ENCODE data around the gene LITAFD.

Gene LITAFD

DNA sequence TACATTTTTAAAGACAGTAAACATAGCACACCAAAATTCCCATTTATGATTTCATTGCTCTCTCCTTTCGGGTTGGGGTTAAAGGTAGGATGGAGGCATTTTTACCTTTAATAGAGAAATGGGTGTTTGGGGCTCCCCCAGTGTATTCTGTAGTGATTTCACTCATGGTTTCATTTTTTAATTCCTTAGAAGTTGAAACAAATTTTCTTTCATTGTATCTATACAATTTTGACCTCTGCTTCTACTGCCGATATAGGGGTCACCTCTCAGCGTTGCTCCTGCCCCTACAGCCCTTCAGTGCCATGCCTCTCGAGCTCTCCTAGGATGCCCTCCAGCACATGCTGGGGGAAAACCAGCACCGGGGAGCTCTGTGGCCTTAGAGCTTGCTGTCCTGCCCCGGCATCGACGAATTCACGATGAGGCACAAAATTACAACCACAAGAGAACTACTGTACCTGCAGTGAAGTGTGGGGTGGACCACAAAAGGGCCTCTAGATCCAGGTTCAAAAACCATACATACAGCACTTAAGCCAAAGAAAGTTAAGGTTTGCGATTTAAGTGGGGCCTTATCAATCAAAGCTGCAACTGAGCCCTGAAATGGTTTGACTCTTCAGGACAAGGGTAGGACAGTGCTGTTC, 39.3 kb downstream of the LITAFD start:
- DNase-seq (ENCODE audit: low spot score) (no peak), ATAC-seq (ENCODE audit: low read depth) (no peak)
- H3K36me3 ChIP-seq (ENCODE audit: low read depth): peaks cover 89% of the 10 kb centered on the region
- H3K4me1 ChIP-seq (ENCODE audit: insufficient read depth, poor library complexity, severe bottlenecking): no peaks in the 10 kb centered on the region
- H3K27ac ChIP-seq (ENCODE audit: poor library complexity, severe bottlenecking): no peak overlapping the region
- H3K27me3 ChIP-seq (ENCODE audit: insufficient read depth, poor library complexity, severe bottlenecking): no peaks in the 10 kb centered on the region
- no peak overlapping the region for H3K4me3 ChIP-seq (ENCODE audit: severe bottlenecking)
- TF ChIP-seq, protein P1, sequence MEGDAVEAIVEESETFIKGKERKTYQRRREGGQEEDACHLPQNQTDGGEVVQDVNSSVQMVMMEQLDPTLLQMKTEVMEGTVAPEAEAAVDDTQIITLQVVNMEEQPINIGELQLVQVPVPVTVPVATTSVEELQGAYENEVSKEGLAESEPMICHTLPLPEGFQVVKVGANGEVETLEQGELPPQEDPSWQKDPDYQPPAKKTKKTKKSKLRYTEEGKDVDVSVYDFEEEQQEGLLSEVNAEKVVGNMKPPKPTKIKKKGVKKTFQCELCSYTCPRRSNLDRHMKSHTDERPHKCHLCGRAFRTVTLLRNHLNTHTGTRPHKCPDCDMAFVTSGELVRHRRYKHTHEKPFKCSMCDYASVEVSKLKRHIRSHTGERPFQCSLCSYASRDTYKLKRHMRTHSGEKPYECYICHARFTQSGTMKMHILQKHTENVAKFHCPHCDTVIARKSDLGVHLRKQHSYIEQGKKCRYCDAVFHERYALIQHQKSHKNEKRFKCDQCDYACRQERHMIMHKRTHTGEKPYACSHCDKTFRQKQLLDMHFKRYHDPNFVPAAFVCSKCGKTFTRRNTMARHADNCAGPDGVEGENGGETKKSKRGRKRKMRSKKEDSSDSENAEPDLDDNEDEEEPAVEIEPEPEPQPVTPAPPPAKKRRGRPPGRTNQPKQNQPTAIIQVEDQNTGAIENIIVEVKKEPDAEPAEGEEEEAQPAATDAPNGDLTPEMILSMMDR (IDR thresholded peaks at IDR 0.05; ENCODE audit: poor library complexity, severe bottlenecking): no peak
- no peaks in the 10 kb centered on the region for H3K9me3 ChIP-seq (ENCODE audit: severe bottlenecking)

DNA sequence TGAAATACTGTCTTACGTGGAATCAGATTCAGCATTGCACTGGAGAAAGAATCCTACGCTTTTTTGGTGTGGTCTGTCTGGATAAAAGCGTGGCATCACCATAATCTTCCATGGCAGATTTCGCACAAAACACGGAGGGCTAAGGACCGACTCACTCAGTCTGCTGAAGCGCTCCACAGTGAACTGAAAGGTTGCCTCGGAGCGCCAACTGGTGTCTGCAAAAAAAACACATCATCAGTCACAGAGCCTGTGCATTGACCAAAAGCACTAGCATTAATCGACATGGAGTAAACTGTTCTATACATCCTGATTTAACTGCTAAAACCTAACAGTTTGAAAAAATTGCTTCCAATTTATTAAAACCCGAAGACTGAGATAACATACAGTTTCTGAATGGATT, 41.0 kb downstream of the LITAFD start:
- no peak for ATAC-seq (ENCODE audit: low read depth)
- Histone ChIP-seq H3K27ac (ENCODE audit: poor library complexity, severe bottlenecking) (no peak overlapping the region), H3K4me1 (ENCODE audit: insufficient read depth, poor library complexity, severe bottlenecking) (no peaks in the 10 kb centered on the region), H3K4me3 (ENCODE audit: severe bottlenecking) (no peak overlapping the region), H3K36me3 (ENCODE audit: low read depth) (peaks cover 77% of the 10 kb centered on the region), H3K27me3 (ENCODE audit: insufficient read depth, poor library complexity, severe bottlenecking) (no peaks in the 10 kb centered on the region), H3K9me3 (ENCODE audit: severe bottlenecking) (no peaks in the 10 kb centered on the region)
- TF ChIP-seq, protein P1 (IDR thresholded peaks at IDR 0.05; ENCODE audit: poor library complexity, severe bottlenecking): no peak
- no peak for DNase-seq (ENCODE audit: low spot score)

DNA sequence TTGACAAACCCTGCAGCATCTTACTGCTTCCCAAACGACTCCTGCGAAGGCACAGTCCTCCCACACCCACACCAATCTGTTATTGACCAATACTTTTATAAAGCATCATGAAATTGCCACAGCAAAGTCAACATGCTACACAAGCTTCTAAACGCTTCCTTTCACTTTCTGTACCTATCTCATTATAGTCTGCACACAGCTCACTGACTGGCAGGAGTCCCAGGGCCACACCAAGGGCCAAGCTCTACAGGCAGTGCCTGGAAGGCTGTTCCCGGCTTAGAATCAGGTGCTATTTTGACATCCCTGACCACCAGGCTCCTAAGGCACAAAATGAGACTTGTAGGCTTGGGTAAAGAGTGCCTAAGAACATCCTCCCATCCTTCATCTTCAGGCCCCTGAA, 42.1 kb downstream of the LITAFD start:
- Histone ChIP-seq H3K9me3 (ENCODE audit: severe bottlenecking) (no peaks in the 10 kb centered on the region), H3K4me3 (ENCODE audit: severe bottlenecking) (no peak overlapping the region), H3K27me3 (ENCODE audit: insufficient read depth, poor library complexity, severe bottlenecking) (no peaks in the 10 kb centered on the region), H3K27ac (ENCODE audit: poor library complexity, severe bottlenecking) (no peak overlapping the region), H3K36me3 (ENCODE audit: low read depth) (peaks cover 74% of the 10 kb centered on the region), H3K4me1 (ENCODE audit: insufficient read depth, poor library complexity, severe bottlenecking) (no peaks in the 10 kb centered on the region)
- TF ChIP-seq, protein P1 (IDR thresholded peaks at IDR 0.05; ENCODE audit: poor library complexity, severe bottlenecking): no peak
- DNase-seq (ENCODE audit: low spot score): no peak
- ATAC-seq (ENCODE audit: low read depth): no peak

- ATAC-seq (ENCODE audit: low read depth): no peak
These were observed 43.3 kb downstream of the LITAFD start for GRCh38 chr16:8925455-8925854.

GRCh38 chr16:8926827-8927226, 44.7 kb downstream of the LITAFD start:
- TF ChIP-seq, protein P1 (IDR thresholded peaks at IDR 0.05; ENCODE audit: poor library complexity, severe bottlenecking): no peak
- Histone ChIP-seq H3K4me1 (ENCODE audit: insufficient read depth, poor library complexity, severe bottlenecking) (no peaks in the 10 kb centered on the region), H3K27ac (ENCODE audit: poor library complexity, severe bottlenecking) (no peak overlapping the region), H3K9me3 (ENCODE audit: severe bottlenecking) (no peaks in the 10 kb centered on the region), H3K36me3 (ENCODE audit: low read depth) (peaks cover 61% of the 10 kb centered on the region), H3K27me3 (ENCODE audit: insufficient read depth, poor library complexity, severe bottlenecking) (no peaks in the 10 kb centered on the region), H3K4me3 (ENCODE audit: severe bottlenecking) (no peak overlapping the region)
- DNase-seq (ENCODE audit: low spot score) (no peak), ATAC-seq (ENCODE audit: low read depth) (no peak)

More at GRCh38 chr16:8925455-8925854, 43.3 kb downstream of the LITAFD start:
- no peaks in the 10 kb centered on the region for H3K4me1 ChIP-seq (ENCODE audit: insufficient read depth, poor library complexity, severe bottlenecking)
- TF ChIP-seq, protein P1 (IDR thresholded peaks at IDR 0.05; ENCODE audit: poor library complexity, severe bottlenecking): no peak
- H3K4me3 ChIP-seq (ENCODE audit: severe bottlenecking): no peak overlapping the region
- H3K27me3 ChIP-seq (ENCODE audit: insufficient read depth, poor library complexity, severe bottlenecking): no peaks in the 10 kb centered on the region
- H3K9me3 ChIP-seq (ENCODE audit: severe bottlenecking): no peaks in the 10 kb centered on the region
- no peak overlapping the region for H3K27ac ChIP-seq (ENCODE audit: poor library complexity, severe bottlenecking)
- peaks cover 74% of the 10 kb centered on the region for H3K36me3 ChIP-seq (ENCODE audit: low read depth)
- no peak for DNase-seq (ENCODE audit: low spot score)
